Kidney glomerular epithelial cell (primary cell): ENCODE results near the gene NPFFR2.
"Not testable (repeated sequence)": the region's sequence is repeated elsewhere in the genome, so short reads cannot be mapped to it uniquely, and the experiment has no call there.

Experiments
- DNase-seq: peaks from one replicate; lab custom pipeline; 2025; lab: John Stamatoyannopoulos, UW

Gene NPFFR2

DNA sequence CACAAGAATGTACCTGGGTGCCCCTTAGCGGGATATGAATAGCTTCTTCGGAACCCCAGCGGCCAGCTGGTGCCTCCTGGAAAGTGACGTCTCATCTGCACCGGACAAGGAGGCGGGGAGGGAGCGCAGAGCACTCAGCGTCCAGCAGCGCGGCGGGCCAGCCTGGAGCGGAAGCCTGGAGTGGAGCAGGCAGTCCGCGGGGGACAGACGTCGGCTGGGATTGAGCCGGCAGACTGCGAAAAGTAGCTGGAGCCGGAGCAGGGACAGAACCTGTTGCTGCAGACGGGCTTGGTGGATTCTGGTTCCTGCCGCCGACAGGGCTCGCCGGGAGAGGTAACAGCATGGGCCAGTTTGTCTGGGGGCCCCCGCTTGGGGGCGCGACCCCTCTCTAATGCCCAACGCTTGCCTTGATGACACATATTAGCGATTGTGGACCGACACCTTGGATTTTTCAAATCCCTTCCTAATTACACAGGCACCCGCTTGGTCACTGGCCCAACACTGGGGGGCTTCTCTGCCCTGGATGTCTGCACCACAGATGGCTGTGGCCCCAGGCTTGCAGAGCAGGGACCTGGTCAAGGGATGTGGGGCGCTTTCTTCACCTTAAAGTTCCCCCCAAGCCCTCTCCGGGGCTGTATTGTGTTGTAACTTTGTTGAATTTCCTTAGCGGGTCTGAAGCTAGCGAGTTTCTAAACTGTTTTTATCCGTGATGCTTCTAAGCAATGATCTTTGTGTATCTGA lies at the start of gene NPFFR2:
TSS of gene NPFFR2 (plus strand) at position 133 of the 741 bp plus-strand sequence. CDS start 96,592 bp downstream, outside the sequence.
- DNase-seq, result peak; percentile 50

DNA sequence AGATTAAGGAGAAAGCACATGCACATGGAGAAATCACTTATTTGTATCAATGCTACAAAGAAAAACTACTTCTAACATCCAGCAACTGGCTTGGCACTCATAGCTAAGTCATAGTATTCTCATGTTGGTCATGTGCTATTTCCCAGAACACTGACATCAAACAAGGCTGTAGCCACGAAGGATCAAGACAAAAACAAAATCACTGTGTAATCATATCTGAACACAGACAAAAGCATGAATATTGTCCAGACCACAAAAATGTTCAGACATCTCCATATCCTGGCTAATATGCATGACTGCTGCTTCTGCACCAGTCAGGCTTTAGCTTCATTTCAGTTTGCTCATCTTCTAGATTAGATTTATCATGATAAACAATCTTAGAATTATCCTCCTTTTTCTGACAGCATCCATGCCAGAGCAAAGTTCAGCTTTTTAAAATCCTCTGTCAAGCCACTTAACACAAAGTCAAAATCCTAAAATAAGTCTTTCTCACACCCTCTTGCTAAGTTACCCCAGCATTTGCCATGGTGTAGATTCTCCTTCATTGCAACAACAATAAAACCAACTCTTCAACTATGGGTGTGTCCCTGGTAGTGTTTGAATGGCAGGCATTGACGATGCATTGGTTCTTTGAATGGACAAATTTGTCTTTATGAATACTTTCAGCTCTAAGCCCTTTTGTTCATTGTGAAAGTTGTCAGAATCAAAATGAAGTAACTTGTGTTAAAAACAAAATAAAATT lies 39.1 kb upstream of the NPFFR2 start:
- DNase-seq, result peak; percentile 9

DNA sequence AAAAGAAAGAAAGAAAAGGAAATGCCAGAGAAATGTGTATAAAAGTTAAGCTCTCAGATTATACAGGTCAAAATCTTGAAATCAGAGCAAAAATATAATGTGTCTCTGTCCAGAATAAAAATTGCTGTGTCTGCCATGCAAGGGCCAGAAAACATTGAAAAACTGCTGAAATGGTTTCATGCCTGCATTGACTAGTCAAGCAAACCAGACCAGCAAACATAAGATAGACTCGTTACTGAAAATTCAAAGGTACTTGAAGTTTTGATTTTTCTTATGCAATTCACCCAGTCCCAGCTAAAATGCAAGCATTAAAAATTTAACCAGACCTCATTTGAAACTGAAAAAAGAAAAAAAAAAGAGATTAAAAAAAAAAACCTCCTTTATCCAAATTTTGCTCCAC lies 37.2 kb upstream of the NPFFR2 start:
- DNase-seq, result no peak

DNA sequence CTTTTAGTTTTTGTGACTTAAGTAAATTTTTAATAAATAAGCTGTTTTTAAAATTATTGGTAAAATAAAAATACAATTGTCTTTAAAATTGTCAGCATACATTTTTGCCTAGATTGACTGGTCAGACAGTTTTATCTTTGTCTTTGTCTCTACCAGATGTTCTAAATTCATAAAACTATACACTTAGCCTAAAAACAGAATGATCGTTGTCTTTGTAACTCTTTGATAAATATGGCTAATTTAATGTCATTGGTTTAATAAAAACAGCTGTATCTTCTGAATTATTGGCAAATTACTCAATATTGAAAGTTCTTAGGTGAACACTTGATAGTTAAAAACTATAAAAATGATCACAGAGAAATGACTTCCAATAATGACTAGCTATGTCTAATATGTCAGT lies 36.5 kb upstream of the NPFFR2 start:
- no peak for DNase-seq

DNA sequence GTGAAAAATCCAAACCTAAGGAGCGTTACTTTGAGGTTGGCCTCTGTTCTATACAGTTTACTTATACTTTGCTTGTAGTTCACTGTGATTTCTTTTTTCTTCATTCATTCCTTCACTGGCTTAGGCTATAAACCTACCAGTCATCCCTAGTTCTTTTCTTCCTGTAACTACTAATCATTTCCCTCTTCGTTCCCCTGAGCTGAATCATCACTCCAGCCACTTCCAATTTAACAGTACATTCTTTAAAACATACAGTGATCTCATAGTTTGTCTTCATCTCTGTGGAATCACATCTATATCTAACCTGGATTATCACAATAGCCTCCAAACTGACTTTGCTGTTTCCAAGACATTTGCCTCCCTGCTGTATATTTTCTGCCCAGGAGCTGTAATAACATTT lies 25.2 kb upstream of the NPFFR2 start:
- peak; percentile 82 for DNase-seq

DNA sequence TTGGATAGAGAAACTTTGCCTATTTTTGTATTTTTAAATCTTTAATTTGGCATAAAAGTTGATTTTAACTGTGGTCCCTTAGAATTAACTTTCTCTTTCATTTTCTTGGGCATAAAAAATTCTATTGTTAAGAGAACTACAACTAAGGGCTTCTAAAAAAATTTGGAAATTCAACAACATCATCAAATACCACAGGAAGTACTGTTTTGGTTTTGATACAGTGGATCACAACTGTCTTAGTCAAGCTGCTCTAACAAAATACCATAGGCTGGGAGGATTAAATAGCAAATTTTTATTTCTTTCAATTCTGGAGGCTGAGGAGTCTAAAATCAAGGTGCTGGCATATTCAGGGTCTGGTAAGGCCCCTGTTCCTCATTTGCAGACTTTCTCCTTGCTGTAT lies 19.9 kb upstream of the NPFFR2 start:
- DNase-seq, result no peak

DNA sequence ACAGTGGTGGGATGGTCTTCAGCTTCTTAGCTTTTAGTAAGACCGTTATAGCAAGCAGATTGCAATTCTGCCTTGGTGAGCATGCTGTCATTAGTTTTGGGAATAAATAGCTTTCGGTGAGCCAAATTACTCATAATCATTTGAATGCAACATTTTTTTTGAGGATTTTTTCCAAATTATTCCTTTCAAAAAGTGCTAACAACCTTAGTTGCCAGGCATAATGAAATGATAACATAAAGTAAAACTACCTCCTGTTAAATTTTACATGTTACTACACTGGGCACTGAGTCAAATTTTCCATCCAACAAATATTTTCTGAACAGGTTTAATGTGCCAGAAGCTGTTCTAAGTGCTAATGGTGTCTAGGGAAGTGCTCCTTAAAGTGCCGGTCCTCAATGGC lies 15.8 kb upstream of the NPFFR2 start:
- DNase-seq, result no peak

DNA sequence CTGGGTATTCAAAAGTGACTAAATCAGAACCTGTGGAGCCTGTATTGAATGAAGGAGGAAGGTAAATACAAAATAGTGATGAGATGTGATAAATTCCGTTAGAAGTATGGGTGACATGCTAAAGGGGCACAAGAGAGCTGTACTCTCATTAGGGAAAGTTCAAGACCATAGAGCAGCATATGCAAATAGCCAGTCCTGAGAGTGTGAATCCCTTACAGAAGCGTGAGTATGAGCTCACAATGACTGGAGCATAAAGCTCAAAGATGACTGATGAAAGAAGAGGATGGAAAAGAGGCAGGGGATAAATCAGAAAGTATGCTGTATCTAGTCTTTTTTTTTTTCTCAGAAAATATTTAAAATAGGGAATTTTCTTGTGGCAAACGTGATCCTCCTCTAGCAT lies 12.1 kb upstream of the NPFFR2 start:
- no peak for DNase-seq

DNA sequence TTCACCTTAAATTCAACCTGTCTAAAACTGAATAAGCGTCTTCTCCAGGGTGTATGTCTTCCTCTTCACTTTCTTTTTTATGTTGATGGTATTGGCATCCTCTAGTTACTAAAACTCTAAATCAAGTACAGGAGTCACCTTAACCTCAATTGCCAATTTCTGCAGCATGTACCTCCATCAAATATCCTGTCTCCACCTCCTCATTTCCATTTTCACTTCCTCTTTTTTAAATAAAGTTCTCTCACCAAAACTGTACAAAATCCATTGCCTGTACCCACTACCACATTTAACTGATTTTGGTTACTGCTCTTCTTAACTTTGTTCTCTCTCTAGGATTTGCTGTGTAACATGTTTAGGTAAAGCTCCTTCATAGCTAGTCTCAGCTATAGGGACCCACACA lies 9.2 kb upstream of the NPFFR2 start:
- DNase-seq, result no peak

DNA sequence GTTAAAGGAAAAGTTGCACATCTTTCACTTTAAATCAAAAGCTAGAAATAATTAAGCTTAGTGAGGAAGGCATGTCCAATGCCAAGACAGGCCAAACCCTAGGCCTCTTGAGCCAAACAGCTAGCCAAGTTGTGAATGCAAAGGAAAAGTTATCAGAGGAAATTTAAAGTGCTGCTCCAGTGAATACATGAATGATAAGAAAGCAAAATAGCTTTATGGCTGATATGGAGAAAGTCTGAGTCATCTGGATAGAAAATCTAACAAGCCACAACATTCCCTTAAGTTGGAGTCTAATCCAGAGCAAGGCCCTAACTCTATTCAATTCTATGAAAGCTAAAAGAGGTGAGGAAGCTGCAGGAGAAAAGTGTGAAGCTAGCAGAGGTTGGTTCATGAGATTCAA lies 23.8 kb downstream of the NPFFR2 start:
- no peak for DNase-seq

DNA sequence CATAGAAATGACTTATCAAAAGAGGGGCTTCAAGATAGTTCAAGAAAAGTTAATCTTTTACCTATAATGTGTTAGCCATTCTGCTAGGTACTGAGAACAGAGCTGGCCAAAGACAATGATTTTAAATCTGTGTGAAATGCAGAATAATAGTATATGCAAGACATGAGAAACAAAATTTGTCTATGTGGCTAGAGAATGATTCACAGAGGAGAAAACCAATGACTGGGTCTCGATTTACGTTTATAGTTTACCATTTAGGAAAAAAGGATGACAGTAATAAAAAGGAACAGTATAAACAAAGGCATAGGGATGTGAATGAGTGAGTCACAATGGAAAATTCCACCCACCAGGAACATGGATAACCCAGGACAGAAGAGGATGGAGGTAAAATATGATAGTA lies 31.9 kb downstream of the NPFFR2 start:
- DNase-seq, result peak; percentile 36

DNA sequence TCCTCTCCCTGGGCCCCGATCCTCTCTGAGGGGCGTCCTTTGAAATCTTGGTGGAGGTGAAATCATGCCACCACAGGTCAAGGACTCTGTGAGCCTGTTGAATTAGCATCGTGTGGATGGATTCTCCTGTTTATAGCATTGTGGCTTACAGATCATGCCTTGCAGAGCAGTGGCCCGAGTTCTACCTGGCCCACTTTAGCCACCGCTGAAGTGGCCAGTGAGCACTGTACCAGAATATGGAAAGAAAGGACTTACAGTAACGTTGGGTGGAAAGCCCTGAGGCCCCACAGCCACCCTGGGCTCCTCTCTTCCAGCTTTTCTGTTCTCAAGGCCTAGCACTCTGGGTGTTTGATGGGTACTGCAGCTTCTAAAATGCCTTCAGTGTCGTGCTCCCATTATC lies 35.3 kb downstream of the NPFFR2 start:
- DNase-seq, result no peak

DNA sequence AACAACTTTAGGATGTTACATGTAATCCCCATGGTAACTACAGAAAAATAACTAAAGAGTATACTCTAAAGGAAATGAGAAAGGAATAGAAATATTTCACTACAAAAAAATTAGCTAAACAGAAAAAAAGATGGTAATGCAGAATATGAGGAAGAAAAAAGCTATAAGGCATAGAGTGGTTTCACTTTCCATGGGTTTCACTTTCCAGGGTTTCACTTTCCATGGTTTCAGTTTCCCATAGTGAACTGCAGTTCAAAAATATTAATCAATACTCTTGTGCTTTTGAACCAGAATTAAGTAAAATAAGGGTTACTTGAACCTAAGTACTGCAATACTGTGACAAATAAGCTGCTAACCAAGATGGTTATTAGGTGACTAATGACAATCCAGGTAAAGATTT lies 42.0 kb downstream of the NPFFR2 start:
- no peak for DNase-seq

DNA sequence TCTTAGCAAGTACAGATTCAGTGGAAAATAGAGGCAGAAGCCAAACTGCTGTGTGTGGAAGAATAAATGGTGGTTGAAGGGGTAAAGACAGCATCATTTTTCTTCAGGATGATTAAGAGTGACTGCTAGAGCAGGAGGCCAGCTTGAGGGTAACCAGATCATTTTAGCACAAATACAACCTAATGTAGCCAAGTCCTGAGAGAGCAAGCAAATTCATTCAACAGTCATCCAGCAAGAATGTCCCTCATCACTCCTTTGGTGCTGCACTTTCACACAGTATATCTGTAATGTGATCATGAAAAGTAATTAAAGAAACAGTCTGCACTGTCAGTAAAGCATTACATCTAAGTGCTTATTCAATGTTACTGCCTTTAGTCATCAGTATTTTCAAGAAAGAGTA lies 44.8 kb downstream of the NPFFR2 start:
- peak; percentile 89 for DNase-seq

DNA sequence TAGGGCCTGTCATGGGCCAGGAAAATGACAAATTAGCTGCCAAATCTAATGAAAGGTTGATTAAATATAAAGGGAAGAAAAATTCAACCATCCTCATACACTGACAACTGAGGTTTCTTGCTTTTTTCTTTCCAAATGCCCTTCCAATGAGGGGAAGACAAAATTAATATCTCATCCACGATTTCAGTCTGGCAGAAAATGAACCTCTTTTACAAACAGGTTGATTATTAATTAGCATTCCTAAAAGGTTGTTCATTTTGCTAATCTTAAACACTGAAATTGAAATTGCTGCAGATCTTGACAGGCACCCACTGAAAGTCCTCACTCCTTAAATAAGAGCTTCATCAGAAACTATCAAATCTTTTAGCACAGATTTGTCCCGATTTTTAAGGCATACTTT lies 45.5 kb downstream of the NPFFR2 start:
- DNase-seq, result peak; percentile 10

DNA sequence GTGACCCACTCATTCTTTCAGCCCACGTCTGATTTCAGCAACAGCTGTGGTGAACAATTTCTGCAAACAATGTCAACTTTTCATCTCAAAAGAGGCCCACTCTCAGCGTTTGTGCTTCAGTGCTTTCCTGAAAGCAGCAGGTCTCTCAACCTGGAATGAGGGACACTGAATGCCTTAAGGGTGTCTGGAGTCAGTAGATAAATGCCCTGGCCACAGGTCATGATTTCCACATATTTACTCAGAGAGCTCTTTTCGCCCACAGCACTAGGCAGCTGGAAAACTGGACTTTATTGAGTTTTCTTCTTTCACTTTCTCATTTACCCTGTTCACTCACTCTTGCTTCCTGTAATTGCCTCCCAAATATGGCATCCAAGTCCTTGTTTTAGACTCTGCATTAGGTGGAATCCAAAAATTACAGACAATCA lies 52.8 kb downstream of the NPFFR2 start:
- DNase-seq, result no peak

DNA sequence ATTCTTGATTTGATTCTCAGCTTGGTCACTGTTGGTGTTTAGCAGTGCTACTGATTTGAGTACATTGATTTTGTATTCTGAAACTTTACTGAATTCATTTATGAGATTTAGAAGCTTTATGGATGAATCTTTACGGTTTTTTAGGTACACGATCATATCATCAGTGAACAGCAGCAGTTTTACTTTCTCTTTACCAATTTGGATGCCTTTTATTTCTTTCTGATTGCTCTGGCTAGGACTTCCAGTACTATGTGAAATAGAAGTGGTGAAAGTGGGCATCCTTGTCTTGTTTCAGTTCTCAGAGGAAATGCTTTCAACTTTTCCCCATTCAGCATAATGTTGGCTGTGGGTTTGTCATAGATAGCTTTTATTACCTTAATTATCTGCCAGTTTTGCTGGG lies 58.8 kb downstream of the NPFFR2 start:
- not testable (repeated sequence) for DNase-seq

DNA sequence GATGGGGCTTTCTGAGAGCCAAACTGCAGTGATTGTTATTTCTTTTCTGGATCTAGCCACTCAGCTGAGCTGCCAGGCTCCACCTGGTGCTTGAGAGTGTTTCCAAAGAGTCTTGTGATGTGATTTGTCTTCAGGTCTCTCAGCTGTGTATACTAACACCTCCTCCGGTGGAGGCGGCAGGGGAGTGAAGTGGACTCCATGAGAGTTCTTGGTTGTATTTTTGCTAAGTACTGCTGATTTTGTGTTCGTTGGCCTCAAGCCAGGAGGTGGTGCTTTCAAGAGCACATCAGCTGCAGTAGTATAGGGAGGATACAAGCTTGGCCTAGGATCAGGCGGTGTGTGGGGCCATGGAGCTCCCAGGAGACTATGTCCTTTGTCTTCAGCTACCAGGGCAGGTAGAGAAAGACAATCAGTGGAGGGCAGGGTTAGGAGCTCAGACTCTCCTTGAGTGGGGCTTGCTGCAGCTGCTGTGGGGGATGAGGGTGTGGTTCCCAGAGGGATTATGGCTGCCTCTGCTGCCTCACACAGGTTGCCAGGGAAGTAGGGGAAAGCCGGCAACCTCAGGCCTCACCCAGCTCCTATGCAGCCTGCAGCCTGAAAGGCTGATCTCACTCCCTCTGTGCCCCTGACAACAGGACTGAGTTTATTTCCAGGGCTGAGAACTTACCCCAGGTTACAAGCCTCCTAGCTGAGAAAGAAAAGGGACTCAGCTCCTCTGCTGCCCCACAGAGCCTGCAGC lies 62.4 kb downstream of the NPFFR2 start:
- DNase-seq, result peak; percentile 25

DNA sequence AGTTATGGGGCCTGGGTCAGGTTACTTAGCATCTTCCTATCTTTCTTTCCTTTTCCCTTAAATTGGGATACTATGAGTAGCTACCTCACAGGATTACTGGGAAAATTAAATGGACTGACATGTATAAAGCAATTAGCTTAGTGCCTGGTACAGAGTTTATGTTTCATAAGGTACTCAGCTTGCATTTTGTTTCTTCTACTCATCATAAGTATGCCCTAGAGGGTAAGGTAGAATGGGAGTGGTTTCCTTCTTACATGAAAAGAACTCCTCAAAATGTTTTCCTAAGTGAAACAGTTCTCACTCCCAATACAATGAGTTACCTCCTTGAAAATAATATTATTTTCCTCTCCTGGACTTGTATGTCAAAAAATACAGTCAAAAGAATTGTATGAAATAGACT lies 75.7 kb downstream of the NPFFR2 start:
- no peak for DNase-seq

DNA sequence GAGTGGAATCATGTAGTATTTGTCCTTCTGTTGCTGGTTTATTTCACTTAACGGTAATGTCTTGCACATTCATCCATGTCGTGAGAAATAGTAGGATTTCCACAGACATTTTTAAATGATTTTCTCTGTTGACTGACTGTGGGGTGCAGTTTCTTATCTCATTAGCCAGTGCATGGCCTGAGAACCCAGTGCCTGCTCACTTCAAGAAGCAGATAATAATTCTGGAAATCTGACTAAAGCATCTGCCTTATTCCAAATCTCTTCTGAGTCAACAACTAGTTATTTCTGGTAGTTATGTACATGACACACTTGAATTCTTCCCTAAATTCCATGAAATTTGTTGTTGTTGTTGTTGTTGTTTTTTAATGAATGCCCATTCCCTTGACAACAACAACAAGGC lies 77.6 kb downstream of the NPFFR2 start:
- no peak for DNase-seq

DNA sequence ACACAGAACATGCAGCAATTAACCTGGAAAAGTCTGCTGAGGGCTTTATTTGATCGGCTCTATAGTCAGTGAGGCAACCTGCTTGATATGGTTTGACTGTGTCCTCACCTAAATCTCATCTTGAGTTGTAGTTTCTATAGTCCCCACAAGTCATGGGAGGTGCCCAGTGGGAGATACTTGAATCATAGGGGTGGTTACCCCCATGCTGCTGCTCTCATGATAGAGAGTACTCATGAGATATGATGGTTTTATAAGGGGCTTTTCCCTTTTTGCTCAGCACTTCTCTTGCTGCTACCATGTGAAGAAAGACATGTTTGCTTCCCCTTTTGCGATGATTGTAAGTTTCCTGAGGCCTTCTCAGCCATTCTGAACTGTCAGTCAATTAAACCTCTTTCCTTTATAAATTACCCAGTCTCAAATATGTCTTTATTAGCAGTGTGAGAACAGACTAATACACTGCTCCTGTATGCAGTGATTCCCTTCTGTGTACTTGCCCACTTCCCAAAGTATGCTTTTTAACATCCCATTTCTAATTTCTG lies 78.2 kb downstream of the NPFFR2 start:
- no peak for DNase-seq

DNA sequence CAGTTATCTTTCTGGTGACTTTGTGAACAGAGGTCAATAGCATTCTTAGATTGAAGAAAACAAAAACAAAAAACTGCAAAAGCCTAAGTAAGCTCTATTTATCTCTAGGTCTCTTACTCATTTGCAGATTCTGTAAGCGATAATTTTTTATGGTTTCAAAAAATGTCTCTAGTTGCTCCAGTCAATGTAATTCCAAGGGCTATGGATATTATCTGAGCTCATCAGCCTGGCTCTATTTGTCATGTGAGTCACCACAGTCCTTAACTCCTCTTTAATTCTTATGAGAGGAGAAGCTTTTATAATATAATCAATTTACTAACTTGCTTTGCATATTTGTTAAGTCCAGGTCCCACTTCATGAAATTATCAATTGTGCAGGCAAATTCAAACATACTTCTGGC lies 79.1 kb downstream of the NPFFR2 start:
- DNase-seq, result peak; percentile 1

DNA sequence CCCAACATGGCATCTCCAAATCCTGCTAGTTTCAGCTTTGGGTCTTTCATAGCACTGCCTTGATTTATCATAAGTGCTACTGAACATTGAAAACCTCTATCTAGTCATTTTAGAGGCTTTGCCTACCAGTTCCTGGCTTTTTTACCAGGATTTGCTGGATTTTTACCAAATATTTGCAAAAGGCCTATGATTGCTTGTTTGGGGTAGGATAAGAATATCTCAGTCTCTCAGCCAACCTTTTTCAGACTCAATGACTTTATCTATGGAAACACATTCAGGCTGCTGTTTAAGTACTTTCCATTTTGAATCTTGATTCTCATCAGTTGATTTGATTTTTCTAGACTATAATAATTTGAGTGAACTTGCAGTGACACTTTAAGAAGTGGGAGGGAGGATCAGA lies 80.1 kb downstream of the NPFFR2 start:
- DNase-seq, result no peak
